Fibroblast of pulmonary artery (primary cell): ENCODE data around the gene ZNF527.
"Not testable (repeated sequence)": the region's sequence is repeated elsewhere in the genome, so short reads cannot be mapped to it uniquely, and the experiment has no call there.

Source experiments
- DNase-seq: peaks from one replicate; pipeline ENCODE4 v3.0.0-alpha.2; 2010; ENCODE audit warnings: low read depth
- H3K4me3 ChIP-seq: replicated peaks from 2 replicates; pipeline ENCODE4 v1.5.1; 2011; ENCODE audit warnings: low read depth, mild to moderate bottlenecking, control low read depth, low read length, moderate library complexity
- CTCF ChIP-seq: IDR thresholded peaks from 2 replicates; pipeline ENCODE4 v1.5.1; 2011; ENCODE audit warnings: mild to moderate bottlenecking, control low read depth, low read length, inconsistent platforms; ENCODE audit errors: missing control alignments

ZNF527 gene

GRCh38 chr19:37389234-37389633 lies 18.3 kb downstream of the ZNF527 start:
- H3K4me3 ChIP-seq = no peak overlapping the region
- no peak for TF ChIP-seq CTCF
- DNase-seq = no peak

- not testable (repeated sequence) for DNase-seq, H3K4me3 ChIP-seq
These were observed 20.5 kb downstream of the ZNF527 start for GRCh38 chr19:37391399-37391798.

GRCh38 chr19:37401078-37401477 lies 30.2 kb downstream of the ZNF527 start:
- H3K4me3 ChIP-seq = no peak overlapping the region
- DNase-seq = no peak
- no peak for TF ChIP-seq CTCF

GRCh38 chr19:37403403-37403802 lies 32.5 kb downstream of the ZNF527 start:
- TF ChIP-seq CTCF = no peak
- H3K4me3 ChIP-seq = no peak overlapping the region

GRCh38 chr19:37406140-37406846 lies 35.4 kb downstream of the ZNF527 start:
- DNase-seq, H3K4me3 ChIP-seq: not testable (repeated sequence)

More at GRCh38 chr19:37403403-37403802, 32.5 kb downstream of the ZNF527 start:
- no peak for DNase-seq

- no peak overlapping the region for H3K4me3 ChIP-seq
- no peak for DNase-seq
- TF ChIP-seq CTCF = no peak
These were observed 41.8 kb downstream of the ZNF527 start for GRCh38 chr19:37412700-37413099.

- DNase-seq = peak; percentile 10
- TF ChIP-seq CTCF = no peak
- no peak overlapping the region for H3K4me3 ChIP-seq
These were observed 42.6 kb downstream of the ZNF527 start for GRCh38 chr19:37413313-37414084.
